Measurements from ENCODE around the gene KRTAP9-8.

DNA sequence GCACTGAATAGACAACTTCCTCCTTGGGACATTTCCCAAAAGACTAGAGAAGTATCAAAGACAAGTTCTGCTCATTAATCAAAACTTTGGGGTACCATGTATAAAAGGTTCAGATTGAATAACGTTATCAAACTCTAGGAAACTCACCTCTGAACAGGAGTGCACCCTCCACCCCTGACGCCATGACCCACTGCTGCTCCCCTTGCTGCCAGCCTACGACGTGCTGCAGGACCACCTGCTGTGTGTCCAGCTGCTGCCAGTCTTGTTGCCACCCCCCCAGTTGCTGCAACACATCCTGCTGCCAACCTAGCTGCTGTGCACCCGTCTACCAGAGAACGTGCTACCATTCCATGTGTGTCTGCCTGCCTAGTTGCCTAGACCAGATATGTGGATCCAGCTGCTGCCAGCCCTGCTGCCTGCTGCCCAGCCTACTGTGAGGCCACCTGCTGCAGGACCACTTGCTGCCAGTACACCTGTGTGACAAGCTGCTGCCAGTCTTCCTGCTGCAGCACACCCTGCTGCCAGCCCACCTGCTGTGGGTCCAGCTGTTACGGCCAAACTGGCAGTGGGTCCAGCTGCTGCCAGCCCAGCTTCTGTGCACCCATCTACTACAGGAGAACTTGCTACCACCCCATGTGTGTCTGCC is 25.2 kb upstream of the KRTAP9-8 start:
- TF ChIP-seq, protein P1, sequence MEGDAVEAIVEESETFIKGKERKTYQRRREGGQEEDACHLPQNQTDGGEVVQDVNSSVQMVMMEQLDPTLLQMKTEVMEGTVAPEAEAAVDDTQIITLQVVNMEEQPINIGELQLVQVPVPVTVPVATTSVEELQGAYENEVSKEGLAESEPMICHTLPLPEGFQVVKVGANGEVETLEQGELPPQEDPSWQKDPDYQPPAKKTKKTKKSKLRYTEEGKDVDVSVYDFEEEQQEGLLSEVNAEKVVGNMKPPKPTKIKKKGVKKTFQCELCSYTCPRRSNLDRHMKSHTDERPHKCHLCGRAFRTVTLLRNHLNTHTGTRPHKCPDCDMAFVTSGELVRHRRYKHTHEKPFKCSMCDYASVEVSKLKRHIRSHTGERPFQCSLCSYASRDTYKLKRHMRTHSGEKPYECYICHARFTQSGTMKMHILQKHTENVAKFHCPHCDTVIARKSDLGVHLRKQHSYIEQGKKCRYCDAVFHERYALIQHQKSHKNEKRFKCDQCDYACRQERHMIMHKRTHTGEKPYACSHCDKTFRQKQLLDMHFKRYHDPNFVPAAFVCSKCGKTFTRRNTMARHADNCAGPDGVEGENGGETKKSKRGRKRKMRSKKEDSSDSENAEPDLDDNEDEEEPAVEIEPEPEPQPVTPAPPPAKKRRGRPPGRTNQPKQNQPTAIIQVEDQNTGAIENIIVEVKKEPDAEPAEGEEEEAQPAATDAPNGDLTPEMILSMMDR (IDR thresholded peaks at IDR 0.05): no peak
- TF ChIP-seq POLR2A (IDR thresholded peaks at IDR 0.05): no peak

Data from body of pancreas (tissue), 4 donors.